ENCODE measurements around the gene AP5Z1. TPM values are rescaled to one million over a fixed set of nuclear protein-coding genes. Genes with fewer than 3 reads are reported as not detected.

AP5Z1 gene
- total RNA-seq, 4 donors from 2014 or later: 51.0 to 93.0 (median 69.9) TPM

DNA sequence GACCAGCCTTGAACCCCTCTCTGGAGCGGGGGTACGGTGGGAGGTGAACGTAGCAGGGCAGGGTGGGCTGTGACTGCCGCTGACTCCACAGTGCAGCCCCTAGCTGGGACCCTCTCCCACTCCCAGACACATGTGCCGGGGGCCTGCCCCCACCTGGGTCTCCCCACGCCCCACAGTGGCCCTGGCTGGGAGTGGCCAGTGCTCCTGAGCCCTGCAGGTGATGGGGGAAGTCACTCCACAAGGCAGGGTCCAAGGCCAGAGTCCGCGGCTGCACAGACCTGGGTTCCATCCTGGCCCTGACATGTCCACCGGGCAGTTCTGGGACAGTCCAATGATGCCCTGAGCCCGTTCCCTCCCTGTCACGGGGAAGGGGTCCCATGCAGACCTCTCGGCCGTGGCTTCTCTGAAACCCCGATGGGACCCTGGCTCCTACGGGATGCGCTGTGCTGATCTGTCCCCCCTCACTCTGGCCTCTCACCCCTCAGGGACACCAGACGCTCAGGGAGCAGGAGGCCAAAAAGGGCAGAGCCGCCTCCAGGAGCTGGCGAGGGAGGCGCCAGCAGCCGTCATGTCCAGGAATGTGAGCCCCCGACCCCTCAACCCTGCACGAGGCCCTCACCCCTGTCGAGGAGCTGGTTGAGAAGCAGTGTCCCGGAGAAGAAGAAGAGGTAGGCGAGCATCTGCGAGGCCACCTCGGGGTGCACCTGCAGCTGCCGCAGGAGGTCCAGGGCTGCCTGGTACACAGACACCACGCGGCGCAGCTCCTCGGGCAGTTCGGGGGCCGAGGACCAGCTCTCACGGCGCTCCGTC lies 40.4 kb downstream of the AP5Z1 start:
- H3K9me3 ChIP-seq: no peaks in the 10 kb centered on the region
- TF ChIP-seq POLR2A (IDR thresholded peaks at IDR 0.05): no peak
- TF ChIP-seq, protein P1, sequence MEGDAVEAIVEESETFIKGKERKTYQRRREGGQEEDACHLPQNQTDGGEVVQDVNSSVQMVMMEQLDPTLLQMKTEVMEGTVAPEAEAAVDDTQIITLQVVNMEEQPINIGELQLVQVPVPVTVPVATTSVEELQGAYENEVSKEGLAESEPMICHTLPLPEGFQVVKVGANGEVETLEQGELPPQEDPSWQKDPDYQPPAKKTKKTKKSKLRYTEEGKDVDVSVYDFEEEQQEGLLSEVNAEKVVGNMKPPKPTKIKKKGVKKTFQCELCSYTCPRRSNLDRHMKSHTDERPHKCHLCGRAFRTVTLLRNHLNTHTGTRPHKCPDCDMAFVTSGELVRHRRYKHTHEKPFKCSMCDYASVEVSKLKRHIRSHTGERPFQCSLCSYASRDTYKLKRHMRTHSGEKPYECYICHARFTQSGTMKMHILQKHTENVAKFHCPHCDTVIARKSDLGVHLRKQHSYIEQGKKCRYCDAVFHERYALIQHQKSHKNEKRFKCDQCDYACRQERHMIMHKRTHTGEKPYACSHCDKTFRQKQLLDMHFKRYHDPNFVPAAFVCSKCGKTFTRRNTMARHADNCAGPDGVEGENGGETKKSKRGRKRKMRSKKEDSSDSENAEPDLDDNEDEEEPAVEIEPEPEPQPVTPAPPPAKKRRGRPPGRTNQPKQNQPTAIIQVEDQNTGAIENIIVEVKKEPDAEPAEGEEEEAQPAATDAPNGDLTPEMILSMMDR (IDR thresholded peaks at IDR 0.05): no peak
- no peak for DNase-seq

DNA sequence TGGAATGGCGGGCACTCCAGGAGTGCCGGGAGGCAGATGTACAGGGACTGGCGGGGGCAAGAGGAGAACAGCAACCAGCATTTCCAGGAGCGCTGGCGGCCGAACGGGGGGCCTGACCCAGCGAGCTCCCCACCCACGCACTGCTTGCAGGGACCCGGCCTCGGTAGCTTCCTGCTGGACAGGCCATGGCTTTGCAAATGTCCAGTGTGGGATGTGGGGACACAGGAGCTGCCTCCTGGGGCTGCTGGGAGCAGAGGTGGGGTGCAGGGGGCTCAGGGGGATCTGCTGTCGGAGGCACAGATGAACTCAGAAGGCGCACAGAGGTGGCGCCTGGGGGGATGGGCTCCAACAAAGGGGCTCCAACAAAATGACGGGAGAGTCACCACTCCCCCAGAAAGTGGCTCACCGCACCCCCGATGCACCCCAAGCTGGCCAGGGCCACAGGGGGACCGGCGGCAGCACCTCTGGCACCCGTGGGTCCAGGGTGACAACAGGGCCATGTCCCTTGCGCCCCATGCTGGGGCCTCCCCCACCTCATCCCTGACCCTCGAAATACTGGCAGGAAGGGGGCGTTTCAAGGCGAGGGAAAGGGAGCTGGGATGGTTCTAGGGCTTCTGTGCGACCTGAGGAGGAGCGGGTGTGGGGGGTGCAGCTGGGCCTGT lies 41.1 kb downstream of the AP5Z1 start:
- no peak overlapping the region for H3K27ac ChIP-seq
- no peak overlapping the region for H3K4me3 ChIP-seq
- no peak for TF ChIP-seq POLR2A (IDR thresholded peaks at IDR 0.05)
- TF ChIP-seq, protein P1 (IDR thresholded peaks at IDR 0.05): no peak
- no peaks in the 10 kb centered on the region for H3K4me1 ChIP-seq
- H3K36me3 ChIP-seq: no peaks in the 10 kb centered on the region
- no peak for DNase-seq
- H3K27me3 ChIP-seq: no peaks in the 10 kb centered on the region
- H3K9me3 ChIP-seq: no peaks in the 10 kb centered on the region

More for the DNA sequence above, 40.4 kb downstream of the AP5Z1 start:
- H3K4me3 ChIP-seq: no peak overlapping the region
- H3K27ac ChIP-seq: no peak overlapping the region
- H3K36me3 ChIP-seq: no peaks in the 10 kb centered on the region
- H3K27me3 ChIP-seq: no peaks in the 10 kb centered on the region
- no peaks in the 10 kb centered on the region for H3K4me1 ChIP-seq

DNA sequence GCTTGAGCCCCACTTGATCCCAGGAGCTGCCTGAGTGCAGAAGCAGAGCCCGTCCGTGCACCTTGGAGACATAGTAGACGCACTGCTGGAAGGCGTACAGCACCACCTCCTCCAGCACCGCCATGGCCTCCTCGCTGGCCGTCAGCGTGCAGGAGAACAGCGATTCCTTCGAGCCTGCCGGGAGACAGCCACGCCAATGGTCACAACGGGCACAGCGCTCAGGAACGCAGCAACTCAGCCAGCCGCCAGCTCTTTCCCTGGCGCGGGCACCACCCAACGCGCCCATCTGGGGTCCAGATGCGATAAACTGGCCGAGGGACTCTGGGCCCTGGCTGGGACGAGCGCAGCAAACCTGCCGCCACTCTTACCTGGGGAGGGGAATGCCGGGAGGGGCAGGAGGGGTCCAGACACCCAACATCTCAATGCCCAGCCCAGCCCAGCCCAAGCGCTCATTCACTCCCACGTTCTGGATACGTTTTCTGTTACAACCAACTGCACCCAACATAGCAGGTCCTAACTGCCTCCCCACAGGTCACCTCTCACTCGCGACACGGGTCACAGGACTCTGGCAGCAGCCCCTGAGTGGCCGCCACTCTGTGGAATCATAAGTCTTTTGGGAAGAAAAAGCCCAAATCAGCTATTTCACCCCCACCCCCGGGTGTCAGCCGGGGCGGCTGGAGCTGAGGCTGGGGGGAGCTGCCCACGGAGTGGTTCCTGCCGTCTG lies 41.9 kb downstream of the AP5Z1 start:
- H3K27ac ChIP-seq: no peak overlapping the region
- TF ChIP-seq, protein P1 (IDR thresholded peaks at IDR 0.05): no peak
- TF ChIP-seq POLR2A (IDR thresholded peaks at IDR 0.05): no peak
- H3K4me1 ChIP-seq: no peaks in the 10 kb centered on the region
- H3K36me3 ChIP-seq: no peaks in the 10 kb centered on the region
- no peak overlapping the region for H3K4me3 ChIP-seq
- no peak for DNase-seq
- H3K27me3 ChIP-seq: no peaks in the 10 kb centered on the region
- H3K9me3 ChIP-seq: no peaks in the 10 kb centered on the region

DNA sequence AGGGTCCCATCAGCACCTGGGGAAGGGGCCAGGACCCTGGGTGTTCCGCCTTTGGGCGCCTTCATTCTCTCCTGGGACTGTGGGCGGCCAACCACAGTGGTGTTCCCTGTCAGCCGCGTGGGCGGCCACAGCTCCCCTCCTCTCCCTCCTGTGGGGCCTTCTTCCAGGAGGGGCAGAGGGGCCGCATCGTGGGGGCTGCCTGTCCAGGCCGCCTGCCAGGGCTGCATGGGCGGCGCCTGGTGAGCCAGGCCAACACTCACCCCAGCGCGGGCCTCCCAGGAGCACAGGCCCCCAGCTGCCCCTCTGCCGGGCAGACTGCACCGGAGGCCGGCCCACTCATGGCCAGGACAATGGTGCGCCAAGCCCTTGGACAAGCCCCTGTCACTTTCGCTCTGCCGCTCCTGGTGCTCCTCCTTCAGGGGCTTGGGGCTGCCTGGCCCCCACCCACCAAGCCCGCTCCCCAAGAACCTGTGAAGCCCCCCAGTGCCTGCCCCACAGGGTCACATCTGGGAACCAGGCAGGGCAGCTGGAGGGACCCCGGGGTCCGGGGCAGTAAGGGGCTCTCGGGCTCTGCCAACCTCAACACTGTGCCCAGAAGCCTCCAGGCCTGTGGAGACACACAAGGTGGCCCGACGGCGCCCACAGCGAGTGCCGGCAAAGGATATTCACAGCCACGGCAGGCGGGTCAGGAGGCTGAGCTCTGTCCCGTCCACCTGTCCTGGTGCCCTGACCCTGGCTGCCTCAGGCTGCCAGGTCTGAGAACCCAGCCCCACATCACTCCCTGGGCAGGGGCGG lies 42.8 kb downstream of the AP5Z1 start:
- TF ChIP-seq, protein P1 (IDR thresholded peaks at IDR 0.05): no peak
- no peak for TF ChIP-seq POLR2A (IDR thresholded peaks at IDR 0.05)
- no peak overlapping the region for H3K4me3 ChIP-seq
- H3K9me3 ChIP-seq: no peaks in the 10 kb centered on the region
- H3K4me1 ChIP-seq: no peaks in the 10 kb centered on the region
- no peak for DNase-seq
- no peak overlapping the region for H3K27ac ChIP-seq
- no peaks in the 10 kb centered on the region for H3K36me3 ChIP-seq
- H3K27me3 ChIP-seq: no peaks in the 10 kb centered on the region

Data from Peyer's patch (tissue), 4 donors.